ENCODE data around the gene AP1S1.

The AP1S1 gene

GRCh38 chr7:101125989-101126650 lies 28.2 kb upstream of the AP1S1 start:
- H3K79me2 ChIP-seq (ENCODE audit: insufficient read depth, low read length): no peaks in the 10 kb centered on the region
- no peaks in the 10 kb centered on the region for H3K36me3 ChIP-seq (ENCODE audit: insufficient read depth, low read length)
- H3K9ac ChIP-seq (ENCODE audit: low read depth, low read length): peak overlapping the region; percentile 20; the same call in 1 of the 2 replicates
- DNase-seq (no peak), ATAC-seq (ENCODE audit: insufficient read depth, low read depth) (no peak)
- H2AFZ ChIP-seq (ENCODE audit: low read depth, low read length): no peak overlapping the region
- 0 out of 2 replicates have a peak, but pooled peaks cover 3% of the 10 kb centered on the region for H4K20me1 ChIP-seq (ENCODE audit: insufficient read depth, low read length)
- no peak overlapping the region; the same call in 1 of the 2 replicates for H3K27ac ChIP-seq (ENCODE audit: low read length)
- no peaks in the 10 kb centered on the region for H3K9me3 ChIP-seq (ENCODE audit: insufficient read depth, low read length, severe bottlenecking)
- peak overlapping the region in 1 of 2 experiments; percentile 42; a peak in 1 of 4 replicates for H3K4me3 ChIP-seq (ENCODE audit: low read depth in 1 of 2, low read length in 2 of 2)
- peak overlapping the region; percentile 61 for H3K4me2 ChIP-seq (ENCODE audit: insufficient read depth, low read length)
- peaks cover 37% of the 10 kb centered on the region for H3K4me1 ChIP-seq (ENCODE audit: insufficient read depth, low read length)
- H3K27me3 ChIP-seq (ENCODE audit: insufficient read depth, low read length, poor library complexity): no peaks in the 10 kb centered on the region
- TF ChIP-seq EZH2 (IDR thresholded peaks at IDR 0.05; ENCODE audit: borderline replicate concordance, low read depth, low read length, severe bottlenecking): no peak
- no peak for TF ChIP-seq CTCF (IDR thresholded peaks at IDR 0.05; ENCODE audit: borderline replicate concordance, extremely low read depth, low read length, poor library complexity, severe bottlenecking)

- Histone ChIP-seq H3K79me2 (ENCODE audit: insufficient read depth, low read length) (no peaks in the 10 kb centered on the region), H3K36me3 (ENCODE audit: insufficient read depth, low read length) (no peaks in the 10 kb centered on the region), H2AFZ (ENCODE audit: low read depth, low read length) (peak within 1 kb of the TSS; percentile 21; the same call in 1 of the 2 replicates), H3K9ac (ENCODE audit: low read depth, low read length) (peak within 1 kb of the TSS; percentile 20; the same call in 1 of the 2 replicates), H3K27me3 (ENCODE audit: insufficient read depth, low read length, poor library complexity) (no peaks in the 10 kb centered on the region), H3K27ac (ENCODE audit: low read length) (peak within 1 kb of the TSS; percentile 42; the same call in 1 of the 2 replicates), H3K4me3 (ENCODE audit: low read depth in 1 of 2, low read length in 2 of 2) (peak within 1 kb of the TSS in 1 of 2 experiments; percentile 42; a peak in 2 of 4 replicates), H3K9me3 (ENCODE audit: insufficient read depth, low read length, severe bottlenecking) (no peaks in the 10 kb centered on the region), H3K4me1 (ENCODE audit: insufficient read depth, low read length) (peaks cover 37% of the 10 kb centered on the region), H3K4me2 (ENCODE audit: insufficient read depth, low read length) (peak within 1 kb of the TSS; percentile 61), H4K20me1 (ENCODE audit: insufficient read depth, low read length) (0 out of 2 replicates have a peak, but pooled peaks cover 3% of the 10 kb centered on the region)
- ATAC-seq (ENCODE audit: insufficient read depth, low read depth) (peak; percentile 98), DNase-seq (peak; percentile 96)
- TF ChIP-seq EZH2 (IDR thresholded peaks at IDR 0.05; ENCODE audit: borderline replicate concordance, low read depth, low read length, severe bottlenecking): no peak
- TF ChIP-seq CTCF (IDR thresholded peaks at IDR 0.05; ENCODE audit: borderline replicate concordance, extremely low read depth, low read length, poor library complexity, severe bottlenecking): peak; percentile 39
Observed at GRCh38 chr7:101126651-101127459, 27.4 kb upstream of the AP1S1 start, which contains the start of gene SERPINE1. SERPINE1 (plus strand) TSS chr7:101127104; CDS start chr7:101128394, 1,290 bp downstream.

GRCh38 chr7:101127460-101128039 lies 26.7 kb upstream of the AP1S1 start:
- Histone ChIP-seq H3K9ac (ENCODE audit: low read depth, low read length) (peak overlapping the region; percentile 12; the same call in 1 of the 2 replicates), H3K27me3 (ENCODE audit: insufficient read depth, low read length, poor library complexity) (no peaks in the 10 kb centered on the region), H4K20me1 (ENCODE audit: insufficient read depth, low read length) (0 out of 2 replicates have a peak, but pooled peaks cover 3% of the 10 kb centered on the region), H3K27ac (ENCODE audit: low read length) (peak overlapping the region; percentile 40; the same call in 1 of the 2 replicates), H3K4me3 (ENCODE audit: low read depth in 1 of 2, low read length in 2 of 2) (peak overlapping the region in 1 of 2 experiments; percentile 21; a peak in 2 of 4 replicates), H2AFZ (ENCODE audit: low read depth, low read length) (no peak overlapping the region), H3K79me2 (ENCODE audit: insufficient read depth, low read length) (no peaks in the 10 kb centered on the region), H3K4me1 (ENCODE audit: insufficient read depth, low read length) (peaks cover 37% of the 10 kb centered on the region), H3K9me3 (ENCODE audit: insufficient read depth, low read length, severe bottlenecking) (no peaks in the 10 kb centered on the region), H3K36me3 (ENCODE audit: insufficient read depth, low read length) (no peaks in the 10 kb centered on the region), H3K4me2 (ENCODE audit: insufficient read depth, low read length) (peak overlapping the region; percentile 61)
- DNase-seq: no peak
- TF ChIP-seq EZH2 (IDR thresholded peaks at IDR 0.05; ENCODE audit: borderline replicate concordance, low read depth, low read length, severe bottlenecking) (no peak), CTCF (IDR thresholded peaks at IDR 0.05; ENCODE audit: borderline replicate concordance, extremely low read depth, low read length, poor library complexity, severe bottlenecking) (no peak)
- ATAC-seq (ENCODE audit: insufficient read depth, low read depth): no peak
